ENCODE measurements around the gene DAW1. TPM values are rescaled to one million over a fixed set of nuclear protein-coding genes. Genes with fewer than 3 reads are reported as not detected.

Gene DAW1
- polyA plus RNA-seq, 1 of the 3 experiments (the other 2 are of a cell fraction), result 1.2 TPM

DNA sequence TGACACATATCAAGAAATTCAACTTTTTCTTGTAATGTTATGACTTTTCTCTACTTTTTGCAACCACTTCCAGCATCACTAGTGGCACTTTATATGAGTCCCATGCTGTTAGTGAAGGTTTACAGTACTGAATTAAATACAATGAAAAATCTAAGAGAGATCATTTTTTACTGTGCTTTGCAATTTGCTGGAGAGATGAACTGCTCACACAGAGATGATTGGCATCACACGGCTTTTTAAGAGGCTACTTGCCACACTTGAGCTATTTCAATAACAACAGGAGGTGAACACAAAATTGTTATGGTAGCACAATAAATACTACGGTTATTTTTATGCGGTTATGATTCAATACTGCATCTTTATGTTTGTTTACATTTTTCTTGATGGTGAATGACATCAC lies 88.9 kb downstream of the DAW1 start:
- Histone ChIP-seq H3K9ac (no peak overlapping the region), H3K79me2 (ENCODE audit: insufficient read depth) (no peaks in the 10 kb centered on the region), H3F3A (replicated peaks; ENCODE audit: insufficient read depth) (no peaks in the 10 kb centered on the region), H3K9me2 (no peaks in the 10 kb centered on the region), H3K36me3 (replicated peaks in 1 of 2; ENCODE audit: control insufficient read depth in 1 of 2, insufficient read depth in 2 of 2, low read length in 1 of 2) (no peaks in the 10 kb centered on the region), H4K20me1 (ENCODE audit: insufficient read depth) (no peaks in the 10 kb centered on the region), H3K27ac (ENCODE audit: low read depth in 2 of 2, low read length in 1 of 2) (no peak overlapping the region), H3K9me3 (no peaks in the 10 kb centered on the region), H3K4me3 (ENCODE audit: low read depth in 2 of 2, low read length in 1 of 2) (no peak overlapping the region), H3K4me1 (ENCODE audit: control insufficient read depth in 1 of 2, insufficient read depth in 2 of 2, low read depth in 1 of 2, low read length in 1 of 2) (no peaks in the 10 kb centered on the region), H3K27me3 (ENCODE audit: insufficient read depth) (no peaks in the 10 kb centered on the region), H3K4me2 (no peak overlapping the region), H2AFZ (ENCODE audit: low read depth) (no peak overlapping the region)
- 56% methylated on average over 3 of the region's 3 CpGs for WGBS (ENCODE audit: low lambda C conversion rate)
- POLR2A ChIA-PET, result no interaction called here
- CTCF ChIA-PET, result interaction anchor here (1.0 to 1.1 kb wide), 2 partner anchors 11 to 25 kb away, joined by 3 read pairs; no protein-coding TSS in a partner anchor
- TF ChIP-seq FOXJ3 (CRISPR knock-in tag; IDR thresholded peaks at IDR 0.05) (no peak), USF1 (IDR thresholded peaks at IDR 0.05; ENCODE audit: borderline replicate concordance, low read depth) (no peak), TCF12 (IDR thresholded peaks at IDR 0.05) (no peak), RFX5 (IDR thresholded peaks at IDR 0.05; ENCODE audit: low read length) (no peak), CHD2 (IDR thresholded peaks at IDR 0.05; ENCODE audit: low read length, partially characterized antibody) (no peak), GATA2 (CRISPR knock-in tag; IDR thresholded peaks at IDR 0.05) (no peak), TEAD4 (IDR thresholded peaks at IDR 0.05; ENCODE audit: borderline replicate concordance, insufficient read depth) (no peak), RAD21 (IDR thresholded peaks at IDR 0.05; ENCODE audit: low read length) (no peak), RCOR1 (IDR thresholded peaks at IDR 0.05; ENCODE audit: low read length) (no peak), MEF2A (IDR thresholded peaks at IDR 0.05; ENCODE audit: borderline replicate concordance, low read depth) (no peak), NRF1 (IDR thresholded peaks at IDR 0.05; ENCODE audit: low read depth, low read length) (no peak), FOXM1 (IDR thresholded peaks at IDR 0.05; ENCODE audit: low read depth) (no peak), GABPA (IDR thresholded peaks at IDR 0.05; ENCODE audit: low read depth) (no peak), MAX (IDR thresholded peaks at IDR 0.05; ENCODE audit: low read depth) (no peak), JUND (IDR thresholded peaks at IDR 0.05) (no peak), PBX3 (IDR thresholded peaks at IDR 0.05) (no peak), POLR2AphosphoS5 (IDR thresholded peaks at IDR 0.05; ENCODE audit: low read depth, low read length) (no peak)
- TF ChIP-seq, protein P1, sequence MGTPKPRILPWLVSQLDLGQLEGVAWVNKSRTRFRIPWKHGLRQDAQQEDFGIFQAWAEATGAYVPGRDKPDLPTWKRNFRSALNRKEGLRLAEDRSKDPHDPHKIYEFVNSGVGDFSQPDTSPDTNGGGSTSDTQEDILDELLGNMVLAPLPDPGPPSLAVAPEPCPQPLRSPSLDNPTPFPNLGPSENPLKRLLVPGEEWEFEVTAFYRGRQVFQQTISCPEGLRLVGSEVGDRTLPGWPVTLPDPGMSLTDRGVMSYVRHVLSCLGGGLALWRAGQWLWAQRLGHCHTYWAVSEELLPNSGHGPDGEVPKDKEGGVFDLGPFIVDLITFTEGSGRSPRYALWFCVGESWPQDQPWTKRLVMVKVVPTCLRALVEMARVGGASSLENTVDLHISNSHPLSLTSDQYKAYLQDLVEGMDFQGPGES (IDR thresholded peaks at IDR 0.05; ENCODE audit: low read depth, low read length), result no peak
- TF ChIP-seq, protein P2, sequence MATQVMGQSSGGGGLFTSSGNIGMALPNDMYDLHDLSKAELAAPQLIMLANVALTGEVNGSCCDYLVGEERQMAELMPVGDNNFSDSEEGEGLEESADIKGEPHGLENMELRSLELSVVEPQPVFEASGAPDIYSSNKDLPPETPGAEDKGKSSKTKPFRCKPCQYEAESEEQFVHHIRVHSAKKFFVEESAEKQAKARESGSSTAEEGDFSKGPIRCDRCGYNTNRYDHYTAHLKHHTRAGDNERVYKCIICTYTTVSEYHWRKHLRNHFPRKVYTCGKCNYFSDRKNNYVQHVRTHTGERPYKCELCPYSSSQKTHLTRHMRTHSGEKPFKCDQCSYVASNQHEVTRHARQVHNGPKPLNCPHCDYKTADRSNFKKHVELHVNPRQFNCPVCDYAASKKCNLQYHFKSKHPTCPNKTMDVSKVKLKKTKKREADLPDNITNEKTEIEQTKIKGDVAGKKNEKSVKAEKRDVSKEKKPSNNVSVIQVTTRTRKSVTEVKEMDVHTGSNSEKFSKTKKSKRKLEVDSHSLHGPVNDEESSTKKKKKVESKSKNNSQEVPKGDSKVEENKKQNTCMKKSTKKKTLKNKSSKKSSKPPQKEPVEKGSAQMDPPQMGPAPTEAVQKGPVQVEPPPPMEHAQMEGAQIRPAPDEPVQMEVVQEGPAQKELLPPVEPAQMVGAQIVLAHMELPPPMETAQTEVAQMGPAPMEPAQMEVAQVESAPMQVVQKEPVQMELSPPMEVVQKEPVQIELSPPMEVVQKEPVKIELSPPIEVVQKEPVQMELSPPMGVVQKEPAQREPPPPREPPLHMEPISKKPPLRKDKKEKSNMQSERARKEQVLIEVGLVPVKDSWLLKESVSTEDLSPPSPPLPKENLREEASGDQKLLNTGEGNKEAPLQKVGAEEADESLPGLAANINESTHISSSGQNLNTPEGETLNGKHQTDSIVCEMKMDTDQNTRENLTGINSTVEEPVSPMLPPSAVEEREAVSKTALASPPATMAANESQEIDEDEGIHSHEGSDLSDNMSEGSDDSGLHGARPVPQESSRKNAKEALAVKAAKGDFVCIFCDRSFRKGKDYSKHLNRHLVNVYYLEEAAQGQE (IDR thresholded peaks at IDR 0.05; ENCODE audit: low read depth, low read length), result no peak
- no peak for DNase-seq

Measured in SK-N-SH (cell line).